ENCODE results near the gene RAPGEF4. TPM values are rescaled to one million over a fixed set of nuclear protein-coding genes. Genes with fewer than 3 reads are reported as not detected.

Gene RAPGEF4
- total RNA-seq: 0.36 and 0.59 TPM in 2 replicates

GRCh38 chr2:172735582-172736423 is at the start of gene RAPGEF4:
TSS of gene RAPGEF4 (plus strand) at chr2:172735845. CDS start at chr2:172735984, 139 bp downstream.
- Histone ChIP-seq H3K36me3 (ENCODE audit: insufficient read depth, low read length) (no peaks in the 10 kb centered on the region), H3K27me3 (ENCODE audit: insufficient read depth, low read length) (peaks cover 77% of the 10 kb centered on the region), H3K79me2 (ENCODE audit: insufficient read depth, low read length) (no peaks in the 10 kb centered on the region), H3K4me2 (ENCODE audit: insufficient read depth, low read length) (peak within 1 kb of the TSS; percentile 38), H3K9me3 (ENCODE audit: low read depth, low read length) (no peaks in the 10 kb centered on the region), H4K20me1 (ENCODE audit: insufficient read depth, low read length) (no peaks in the 10 kb centered on the region), H2AFZ (ENCODE audit: low read length) (no peak within 1 kb of the TSS), H3K4me3 (ENCODE audit: insufficient read depth, low read length) (peak within 1 kb of the TSS; percentile 47), H3K4me1 (ENCODE audit: insufficient read depth, low read length) (no peaks in the 10 kb centered on the region), H3K27ac (ENCODE audit: low read depth, low read length) (no peak within 1 kb of the TSS)
- DNase-seq (ENCODE audit: insufficient read length, low spot score, missing footprints): peak; percentile 83
- no peak for TF ChIP-seq CTCF (IDR thresholded peaks at IDR 0.05; ENCODE audit: extremely low read depth, low read depth, low read length)

GRCh38 chr2:172693037-172693436 is 42.6 kb upstream of the RAPGEF4 start:
- Histone ChIP-seq H3K9me3 (ENCODE audit: low read depth, low read length) (no peaks in the 10 kb centered on the region), H3K4me1 (ENCODE audit: insufficient read depth, low read length) (peaks cover 30% of the 10 kb centered on the region), H2AFZ (ENCODE audit: low read length) (no peak overlapping the region), H3K27me3 (ENCODE audit: insufficient read depth, low read length) (peaks cover 5% of the 10 kb centered on the region), H3K4me2 (ENCODE audit: insufficient read depth, low read length) (peak overlapping the region; percentile 63), H3K79me2 (ENCODE audit: insufficient read depth, low read length) (no peaks in the 10 kb centered on the region), H3K27ac (ENCODE audit: low read depth, low read length) (no peak overlapping the region), H4K20me1 (ENCODE audit: insufficient read depth, low read length) (no peaks in the 10 kb centered on the region), H3K36me3 (ENCODE audit: insufficient read depth, low read length) (no peaks in the 10 kb centered on the region), H3K4me3 (ENCODE audit: insufficient read depth, low read length) (no peak overlapping the region)
- DNase-seq (ENCODE audit: insufficient read length, low spot score, missing footprints): peak; percentile 96
- no peak for TF ChIP-seq CTCF (IDR thresholded peaks at IDR 0.05; ENCODE audit: extremely low read depth, low read depth, low read length)

- no peak for DNase-seq (ENCODE audit: insufficient read length, low spot score, missing footprints)
- Histone ChIP-seq H3K4me3 (ENCODE audit: insufficient read depth, low read length) (no peak overlapping the region), H3K9me3 (ENCODE audit: low read depth, low read length) (no peaks in the 10 kb centered on the region), H3K4me1 (ENCODE audit: insufficient read depth, low read length) (peaks cover 37% of the 10 kb centered on the region), H3K79me2 (ENCODE audit: insufficient read depth, low read length) (no peaks in the 10 kb centered on the region), H3K4me2 (ENCODE audit: insufficient read depth, low read length) (peak overlapping the region; percentile 63), H3K27ac (ENCODE audit: low read depth, low read length) (peak overlapping the region; percentile 18), H3K27me3 (ENCODE audit: insufficient read depth, low read length) (peaks cover 5% of the 10 kb centered on the region), H3K36me3 (ENCODE audit: insufficient read depth, low read length) (no peaks in the 10 kb centered on the region), H4K20me1 (ENCODE audit: insufficient read depth, low read length) (no peaks in the 10 kb centered on the region), H2AFZ (ENCODE audit: low read length) (no peak overlapping the region)
- TF ChIP-seq CTCF (IDR thresholded peaks at IDR 0.05; ENCODE audit: extremely low read depth, low read depth, low read length): no peak
These were observed 41.9 kb upstream of the RAPGEF4 start for GRCh38 chr2:172693529-172694455.
